GM12872 (cell line): ENCODE results near the gene SMAD3.

Experiments used
- CTCF ChIP-seq: IDR thresholded peaks from 3 replicates; pipeline ENCODE4 v1.5.1; 2011; ENCODE audit warnings: low read depth, mild to moderate bottlenecking, low read length, moderate library complexity; ENCODE audit not compliant: insufficient read depth

SMAD3 gene

DNA sequence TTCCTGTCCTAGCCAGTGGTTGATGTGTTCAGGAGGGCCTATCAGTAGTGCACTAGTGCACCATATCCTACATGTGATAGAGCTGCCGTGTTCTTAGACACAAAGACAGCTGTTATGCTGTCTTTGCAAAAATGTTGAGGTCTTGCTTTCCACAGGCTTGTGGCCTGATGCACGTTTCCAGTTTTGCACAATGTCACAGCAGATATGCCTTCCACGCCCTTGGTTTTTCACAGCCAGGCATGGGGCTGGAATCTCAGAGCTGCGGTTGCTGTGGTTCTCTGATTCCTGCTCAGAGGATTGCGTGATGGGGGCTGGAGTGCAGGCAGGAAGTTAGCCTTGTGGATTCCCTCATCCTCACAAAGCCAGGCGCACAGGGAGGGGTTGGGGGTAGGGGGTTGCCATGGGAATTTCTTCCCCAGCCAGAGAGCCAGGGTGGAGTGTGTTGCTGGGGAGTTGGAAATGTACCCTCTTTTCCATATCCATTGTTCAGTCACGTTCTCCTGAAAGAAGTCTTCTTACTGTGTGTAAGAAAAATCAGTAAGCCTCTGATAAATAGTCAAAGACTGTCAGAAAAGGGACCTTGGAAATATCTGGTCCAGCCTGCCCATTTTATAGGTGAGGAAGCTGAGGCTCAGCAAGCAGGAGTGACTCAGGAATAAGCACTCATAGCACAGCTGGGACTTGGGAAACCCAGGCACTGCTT lies 79.4 kb downstream of the SMAD3 start:
- TF ChIP-seq CTCF: no peak

DNA sequence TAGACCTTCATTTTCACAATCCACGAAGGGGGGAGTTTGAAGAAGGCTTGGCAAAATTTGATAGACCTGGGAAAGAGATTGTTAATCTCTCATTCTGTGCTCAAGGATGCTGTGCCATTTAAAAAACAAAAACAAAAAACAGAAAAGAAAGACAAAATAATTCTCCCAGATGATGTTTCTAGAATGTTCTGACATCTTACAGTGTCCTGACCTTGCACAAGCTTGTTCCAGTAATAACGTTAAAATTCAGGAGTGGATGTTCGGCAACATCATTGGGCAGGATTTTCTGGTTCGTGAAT lies 79.9 kb downstream of the SMAD3 start:
- no peak for TF ChIP-seq CTCF

- TF ChIP-seq CTCF: no peak
These were observed 80.3 kb downstream of the SMAD3 start for GRCh38 chr15:67145710-67146109.

- TF ChIP-seq CTCF: no peak
These were observed 80.8 kb downstream of the SMAD3 start for GRCh38 chr15:67146234-67146633.

DNA sequence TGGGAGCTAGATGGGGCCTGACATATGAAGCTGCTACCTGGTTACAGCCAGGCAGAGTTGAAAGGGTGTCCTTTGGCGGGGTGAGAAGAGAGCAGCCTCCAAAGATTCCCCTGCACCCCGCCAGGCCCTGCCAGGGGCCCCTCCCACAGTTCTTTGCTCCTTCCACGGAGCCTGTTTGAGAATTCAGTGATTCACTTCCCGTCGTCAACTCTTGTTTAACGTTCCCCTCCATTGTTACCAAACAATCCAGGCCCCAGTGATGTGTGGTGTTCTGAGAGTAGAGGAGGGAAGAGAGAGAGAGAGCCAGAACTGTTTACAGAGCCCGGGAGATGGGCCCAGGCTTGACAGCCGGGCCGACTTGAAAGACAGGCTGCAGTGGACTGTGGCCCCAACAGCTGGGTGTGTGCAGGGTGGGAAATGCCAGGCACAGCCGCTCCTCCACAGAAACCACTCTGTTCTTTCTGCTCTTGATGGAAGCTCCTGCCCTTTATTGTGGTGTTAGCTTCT lies 81.5 kb downstream of the SMAD3 start:
- no peak for TF ChIP-seq CTCF

- no peak for TF ChIP-seq CTCF
These were observed 82.1 kb downstream of the SMAD3 start for GRCh38 chr15:67147396-67147949.

GRCh38 chr15:67148196-67148701 lies 82.8 kb downstream of the SMAD3 start:
- TF ChIP-seq CTCF: no peak
